Rectal smooth muscle tissue (tissue), 1 donor: ENCODE data around the gene TGFB2.

Experiments
- H3K27ac ChIP-seq: one replicate; pipeline ENCODE4 v1.7.0; 2013; ENCODE audit warnings: low read depth, low read length, inconsistent platforms
- H3K27me3 ChIP-seq: one replicate; pipeline ENCODE4 v1.7.0; 2013; ENCODE audit warnings: low read length; ENCODE audit not compliant: control insufficient read depth, insufficient read depth
- H3K36me3 ChIP-seq: one replicate; pipeline ENCODE4 v1.7.0; 2013; ENCODE audit warnings: low read length; ENCODE audit not compliant: control insufficient read depth, insufficient read depth
- H3K4me1 ChIP-seq: one replicate; pipeline ENCODE4 v1.7.0; 2013; ENCODE audit warnings: low read length; ENCODE audit not compliant: control insufficient read depth, insufficient read depth
- H3K4me3 ChIP-seq: one replicate; pipeline ENCODE4 v1.7.0; 2013; ENCODE audit warnings: low read length
- H3K9ac ChIP-seq: one replicate; pipeline ENCODE4 v1.7.0; 2013; ENCODE audit warnings: low read length

Gene TGFB2

DNA sequence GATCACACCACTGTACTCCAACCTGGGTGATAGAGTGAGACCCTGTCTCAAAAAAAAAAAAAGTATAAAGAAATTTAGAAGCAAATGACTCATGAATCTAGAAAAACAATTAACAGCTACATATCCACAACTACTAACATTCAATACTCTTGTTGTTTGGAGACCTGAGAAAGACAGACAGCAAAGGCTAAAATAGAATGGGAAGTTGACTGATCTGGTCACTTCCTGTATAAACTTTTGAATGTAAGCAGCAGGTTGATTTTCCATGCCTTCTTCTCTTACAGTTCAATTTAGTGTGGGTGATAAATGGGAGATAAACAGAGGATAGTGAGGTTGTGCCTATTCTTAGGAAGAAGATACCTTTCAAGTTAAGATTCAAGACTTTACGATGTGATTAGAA, 85.2 kb downstream of the TGFB2 start:
- no peak overlapping the region for H3K27ac ChIP-seq
- H3K36me3 ChIP-seq = no peaks in the 10 kb centered on the region

DNA sequence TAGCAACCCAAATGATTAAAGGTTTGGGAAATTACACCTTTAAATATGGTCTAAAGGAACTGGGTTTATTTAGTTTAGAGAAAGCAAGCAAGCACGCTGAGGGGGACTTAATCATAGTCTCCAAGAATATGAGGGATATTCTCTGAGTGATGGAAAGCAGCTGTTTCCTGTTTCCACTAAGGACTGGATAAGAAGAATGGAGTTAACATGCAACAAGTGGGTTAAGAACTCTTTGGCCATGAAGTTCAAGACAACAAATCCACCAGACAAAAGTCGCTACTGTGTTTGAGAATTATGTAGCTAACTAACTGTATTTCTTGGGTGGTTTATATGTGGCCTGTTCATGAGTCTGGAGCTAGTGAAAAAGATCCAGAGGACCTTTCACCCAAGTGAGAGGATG, 85.7 kb downstream of the TGFB2 start:
- Histone ChIP-seq H3K27ac (no peak overlapping the region), H3K36me3 (no peaks in the 10 kb centered on the region), H3K27me3 (no peaks in the 10 kb centered on the region), H3K4me1 (peaks cover 5% of the 10 kb centered on the region), H3K9ac (no peak overlapping the region), H3K4me3 (no peak overlapping the region)

More for the DNA sequence above, 85.2 kb downstream of the TGFB2 start:
- Histone ChIP-seq H3K4me3 (no peak overlapping the region), H3K4me1 (peaks cover 5% of the 10 kb centered on the region), H3K9ac (no peak overlapping the region), H3K27me3 (no peaks in the 10 kb centered on the region)

DNA sequence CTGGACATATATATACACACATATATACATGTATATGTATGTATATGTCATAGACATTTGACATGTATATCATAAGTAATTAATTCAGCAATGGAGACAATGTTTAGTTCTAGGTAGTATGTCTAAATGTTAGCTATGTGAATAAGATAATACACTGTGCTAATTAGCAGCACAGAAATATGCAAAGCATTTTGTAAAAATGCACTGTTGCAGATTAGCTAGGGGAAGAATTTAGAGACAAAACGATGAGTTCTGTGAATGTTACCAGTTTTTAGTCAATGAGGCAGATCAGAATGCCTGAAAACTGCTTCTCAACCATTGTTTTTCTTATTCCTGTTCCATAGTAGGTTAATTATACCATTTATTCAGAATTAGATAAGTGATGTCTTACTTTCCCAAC, 86.3 kb downstream of the TGFB2 start:
- H3K9ac ChIP-seq = no peak overlapping the region
- no peak overlapping the region for H3K4me3 ChIP-seq
- peaks cover 5% of the 10 kb centered on the region for H3K4me1 ChIP-seq
- no peak overlapping the region for H3K27ac ChIP-seq
- H3K36me3 ChIP-seq = no peaks in the 10 kb centered on the region
- no peaks in the 10 kb centered on the region for H3K27me3 ChIP-seq

DNA sequence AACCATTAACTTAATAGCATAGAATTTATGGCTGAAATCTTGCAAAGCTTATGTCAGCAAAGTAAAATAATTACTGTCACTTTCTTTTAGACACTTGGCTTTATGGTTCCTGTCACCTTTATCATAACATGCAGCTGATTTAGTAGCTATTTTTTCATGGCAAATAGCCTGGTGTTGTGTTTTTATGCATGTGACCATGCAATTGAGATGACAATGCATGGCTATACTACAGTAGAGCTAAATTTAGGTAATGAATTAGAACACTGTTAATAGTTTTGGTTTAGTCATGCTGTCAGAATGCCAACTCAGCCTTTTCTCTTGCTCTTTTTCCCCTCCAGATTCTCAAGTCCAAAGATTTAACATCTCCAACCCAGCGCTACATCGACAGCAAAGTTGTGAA, 88.6 kb downstream of the TGFB2 start:
- Histone ChIP-seq H3K9ac (no peak overlapping the region), H3K4me1 (peaks cover 5% of the 10 kb centered on the region), H3K27me3 (no peaks in the 10 kb centered on the region), H3K36me3 (no peaks in the 10 kb centered on the region), H3K4me3 (no peak overlapping the region), H3K27ac (peak overlapping the region; percentile 10)

DNA sequence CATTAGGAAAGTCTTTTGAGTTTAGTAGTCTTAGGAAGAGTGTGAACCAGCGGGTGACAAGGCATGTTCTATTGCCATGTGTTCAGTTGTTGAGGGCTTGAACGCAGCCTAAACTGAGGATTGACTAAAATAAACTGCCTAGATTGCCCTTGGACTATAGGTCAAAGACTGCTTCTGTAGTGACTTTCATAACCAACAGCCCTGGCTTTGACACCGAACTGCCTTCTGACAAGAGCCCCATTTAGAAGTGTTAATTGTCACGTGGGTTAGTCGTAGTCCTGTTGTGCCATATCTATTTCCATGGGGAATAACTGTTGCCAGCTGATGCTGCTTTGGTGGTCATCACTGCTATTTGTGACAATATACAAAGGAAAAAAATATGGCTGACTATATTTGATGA, 90.4 kb downstream of the TGFB2 start:
- Histone ChIP-seq H3K9ac (no peak overlapping the region), H3K27me3 (no peaks in the 10 kb centered on the region), H3K27ac (no peak overlapping the region), H3K4me1 (peaks cover 14% of the 10 kb centered on the region), H3K4me3 (no peak overlapping the region), H3K36me3 (no peaks in the 10 kb centered on the region)

DNA sequence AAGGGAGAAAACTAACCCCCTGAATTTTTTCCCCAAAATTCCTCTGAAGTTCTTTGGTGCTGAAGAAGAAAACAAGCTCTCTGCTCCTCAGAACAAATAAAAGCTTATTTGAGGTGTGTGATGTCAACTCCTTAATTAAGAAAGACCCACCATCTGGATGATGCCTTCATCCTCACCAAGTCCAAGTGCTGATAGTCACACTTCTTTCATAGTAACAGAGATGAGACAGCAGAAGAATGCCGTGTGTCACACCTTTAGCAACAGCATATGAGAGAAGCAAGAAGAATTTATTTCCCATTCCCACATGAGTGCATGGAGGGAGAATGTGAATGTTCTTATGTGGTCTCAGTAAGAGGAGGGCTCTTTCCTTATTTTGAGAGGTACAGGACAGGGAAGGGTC, 91.2 kb downstream of the TGFB2 start:
- H3K4me1 ChIP-seq = peaks cover 14% of the 10 kb centered on the region
- no peak overlapping the region for H3K4me3 ChIP-seq
- no peak overlapping the region for H3K27ac ChIP-seq
- no peak overlapping the region for H3K9ac ChIP-seq
- no peaks in the 10 kb centered on the region for H3K27me3 ChIP-seq
- H3K36me3 ChIP-seq = no peaks in the 10 kb centered on the region

DNA sequence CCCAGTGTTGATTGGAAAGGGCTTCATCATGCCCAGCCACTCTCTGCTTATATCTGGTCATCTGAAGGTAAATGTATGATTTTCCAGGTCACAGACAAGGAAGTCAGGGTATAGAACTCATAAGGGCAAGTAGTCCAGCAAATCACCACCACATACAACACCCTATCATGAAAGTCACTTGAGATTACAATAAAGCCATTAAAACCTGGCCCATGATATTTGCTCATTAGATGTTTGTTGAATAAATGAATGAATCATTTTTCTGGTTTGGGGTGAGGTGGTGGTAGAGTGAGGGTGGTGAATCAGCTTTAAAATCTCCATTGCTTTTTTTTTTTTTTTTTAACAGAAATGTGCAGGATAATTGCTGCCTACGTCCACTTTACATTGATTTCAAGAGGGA, 91.9 kb downstream of the TGFB2 start:
- no peaks in the 10 kb centered on the region for H3K27me3 ChIP-seq
- peaks cover 14% of the 10 kb centered on the region for H3K4me1 ChIP-seq
- H3K4me3 ChIP-seq = no peak overlapping the region
- no peaks in the 10 kb centered on the region for H3K36me3 ChIP-seq
- no peak overlapping the region for H3K9ac ChIP-seq
- no peak overlapping the region for H3K27ac ChIP-seq

DNA sequence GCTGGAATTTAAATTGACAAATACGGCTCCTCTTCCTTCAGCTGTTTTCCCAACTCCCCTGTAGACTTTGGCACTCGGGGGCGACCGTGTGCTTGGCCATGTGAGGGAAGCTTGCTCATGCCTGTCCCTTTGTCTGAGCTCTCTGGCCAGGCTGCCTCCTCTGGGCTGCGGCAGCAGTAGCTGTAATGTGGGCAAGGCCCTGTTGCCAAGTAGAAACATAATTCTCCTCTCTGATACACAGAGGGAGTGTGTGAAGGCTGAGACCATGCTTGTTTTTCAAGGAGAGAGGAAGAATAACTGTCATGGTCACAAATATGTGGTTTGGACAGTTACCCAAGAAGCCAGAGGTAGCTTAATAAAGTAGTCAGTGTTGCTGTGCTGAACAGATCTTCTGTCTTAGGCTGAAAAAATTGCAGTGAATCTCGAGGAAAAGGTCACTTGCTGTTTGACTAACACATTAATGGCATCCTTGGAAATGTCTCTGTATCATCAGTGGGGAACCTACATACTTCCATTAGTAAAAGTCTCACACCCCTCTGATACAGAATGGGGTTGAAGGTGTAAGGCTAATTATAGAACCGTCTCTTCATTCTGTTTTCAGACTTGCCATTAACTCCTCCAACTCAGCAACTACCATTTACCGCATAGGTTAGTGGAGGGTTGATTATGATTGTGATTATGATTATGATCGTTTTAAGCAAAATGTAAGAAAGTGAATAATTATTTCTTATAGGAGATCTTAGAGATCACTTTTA, 94.6 kb downstream of the TGFB2 start:
- H3K36me3 ChIP-seq = no peaks in the 10 kb centered on the region
- H3K4me3 ChIP-seq = no peak overlapping the region
- H3K27me3 ChIP-seq = no peaks in the 10 kb centered on the region
- H3K4me1 ChIP-seq = peaks cover 9% of the 10 kb centered on the region
- no peak overlapping the region for H3K9ac ChIP-seq
- H3K27ac ChIP-seq = peak overlapping the region; percentile 16

DNA sequence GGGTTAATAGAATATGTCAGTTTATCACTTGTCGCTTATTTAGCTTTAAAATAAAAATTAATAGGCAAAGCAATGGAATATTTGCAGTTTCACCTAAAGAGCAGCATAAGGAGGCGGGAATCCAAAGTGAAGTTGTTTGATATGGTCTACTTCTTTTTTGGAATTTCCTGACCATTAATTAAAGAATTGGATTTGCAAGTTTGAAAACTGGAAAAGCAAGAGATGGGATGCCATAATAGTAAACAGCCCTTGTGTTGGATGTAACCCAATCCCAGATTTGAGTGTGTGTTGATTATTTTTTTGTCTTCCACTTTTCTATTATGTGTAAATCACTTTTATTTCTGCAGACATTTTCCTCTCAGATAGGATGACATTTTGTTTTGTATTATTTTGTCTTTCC, 98.1 kb downstream of the TGFB2 start:
- Histone ChIP-seq H3K27me3 (no peaks in the 10 kb centered on the region), H3K27ac (no peak overlapping the region), H3K4me3 (no peak overlapping the region), H3K9ac (no peak overlapping the region), H3K4me1 (peaks cover 9% of the 10 kb centered on the region), H3K36me3 (no peaks in the 10 kb centered on the region)

DNA sequence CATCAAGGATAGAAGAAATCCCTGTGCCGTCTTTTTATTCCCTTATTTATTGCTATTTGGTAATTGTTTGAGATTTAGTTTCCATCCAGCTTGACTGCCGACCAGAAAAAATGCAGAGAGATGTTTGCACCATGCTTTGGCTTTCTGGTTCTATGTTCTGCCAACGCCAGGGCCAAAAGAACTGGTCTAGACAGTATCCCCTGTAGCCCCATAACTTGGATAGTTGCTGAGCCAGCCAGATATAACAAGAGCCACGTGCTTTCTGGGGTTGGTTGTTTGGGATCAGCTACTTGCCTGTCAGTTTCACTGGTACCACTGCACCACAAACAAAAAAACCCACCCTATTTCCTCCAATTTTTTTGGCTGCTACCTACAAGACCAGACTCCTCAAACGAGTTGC, 99.0 kb downstream of the TGFB2 start:
- Histone ChIP-seq H3K27me3 (no peaks in the 10 kb centered on the region), H3K36me3 (no peaks in the 10 kb centered on the region), H3K4me1 (peaks cover 7% of the 10 kb centered on the region), H3K4me3 (no peak overlapping the region), H3K9ac (no peak overlapping the region), H3K27ac (no peak overlapping the region)

DNA sequence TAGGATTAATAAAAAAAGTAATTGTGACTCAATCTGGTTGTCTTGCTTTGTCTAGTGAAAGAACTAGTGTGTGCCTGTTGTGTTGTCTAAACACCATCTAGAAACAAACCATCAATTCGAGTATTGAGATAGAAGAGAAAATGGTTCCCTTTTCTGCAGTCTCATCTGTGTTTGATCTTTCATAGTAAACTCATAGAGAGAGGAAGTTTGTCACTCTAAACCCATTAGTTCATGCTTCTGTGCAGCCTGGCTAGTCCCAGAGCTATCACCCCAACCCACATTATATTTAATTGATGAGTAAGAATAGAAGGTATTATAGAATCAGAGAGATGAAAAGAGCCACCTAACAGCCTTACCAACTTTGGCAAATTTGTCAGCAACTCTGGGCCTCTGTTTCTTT, 99.5 kb downstream of the TGFB2 start:
- Histone ChIP-seq H3K36me3 (no peaks in the 10 kb centered on the region), H3K27ac (no peak overlapping the region), H3K27me3 (no peaks in the 10 kb centered on the region), H3K9ac (no peak overlapping the region), H3K4me3 (no peak overlapping the region), H3K4me1 (peaks cover 4% of the 10 kb centered on the region)

DNA sequence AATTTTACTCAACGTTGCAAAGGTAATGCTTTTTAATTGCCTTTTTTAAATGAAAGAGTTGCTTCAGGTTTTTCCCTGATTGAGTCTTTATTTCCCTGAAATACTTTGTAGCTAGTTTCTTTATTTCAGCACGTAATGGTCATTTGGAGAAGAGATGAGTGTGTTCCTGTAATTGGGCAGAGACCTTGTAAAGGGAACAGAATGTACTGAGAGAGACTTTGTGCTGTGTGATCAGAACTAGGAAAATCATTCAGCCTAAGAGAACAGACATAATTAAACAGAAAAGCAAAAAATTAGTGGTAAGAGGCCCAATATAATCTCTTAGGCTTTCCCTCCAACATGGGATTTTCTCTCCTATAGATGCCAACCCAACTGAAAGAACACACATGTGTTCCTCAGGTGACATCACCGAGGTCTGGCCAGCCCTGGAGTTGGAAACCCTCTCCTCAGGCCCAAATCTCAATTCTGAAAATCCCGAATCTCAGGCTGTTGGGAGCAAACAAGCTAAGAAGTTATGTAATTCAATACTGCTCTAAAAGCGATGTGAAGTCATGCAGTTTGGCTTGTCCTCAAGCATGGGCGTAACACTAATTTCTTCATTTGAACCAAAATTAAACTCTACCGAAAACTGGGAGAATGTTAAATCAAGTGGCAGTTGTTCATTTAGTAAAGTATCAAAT, 102.0 kb downstream of the TGFB2 start:
- Histone ChIP-seq H3K4me3 (no peak overlapping the region), H3K27me3 (no peaks in the 10 kb centered on the region), H3K9ac (no peak overlapping the region), H3K27ac (no peak overlapping the region), H3K36me3 (no peaks in the 10 kb centered on the region), H3K4me1 (no peaks in the 10 kb centered on the region)

DNA sequence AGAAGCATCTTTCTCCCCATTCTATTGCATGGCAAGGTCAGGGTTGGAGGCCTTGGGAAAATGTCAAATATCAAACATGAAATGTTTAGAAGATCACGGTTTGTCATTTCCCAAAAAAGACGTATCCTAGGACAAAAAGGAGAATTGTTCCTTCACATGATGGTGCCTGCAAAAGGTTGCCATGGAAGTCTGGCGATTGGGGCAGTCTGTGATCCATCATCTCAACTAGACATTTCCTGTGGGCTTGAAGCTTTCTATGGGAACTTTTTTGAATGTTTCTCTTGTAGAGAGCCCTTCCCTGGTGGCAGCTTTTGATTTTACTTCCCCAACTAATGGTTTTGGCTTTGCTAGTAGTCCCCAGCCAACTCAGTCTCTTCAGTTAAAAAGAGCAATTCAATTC, 106.3 kb downstream of the TGFB2 start:
- Histone ChIP-seq H3K4me3 (no peak overlapping the region), H3K27me3 (no peaks in the 10 kb centered on the region), H3K27ac (no peak overlapping the region), H3K9ac (no peak overlapping the region), H3K36me3 (no peaks in the 10 kb centered on the region), H3K4me1 (no peaks in the 10 kb centered on the region)
